H9 (cell line): ENCODE data around the gene ARID1B. TPM values are rescaled to one million over a fixed set of nuclear protein-coding genes. Genes with fewer than 3 reads are reported as not detected.
A peak's percentile ranks its signal among the peaks of the same experiment; 100 is the strongest.

Experiments used
- DNase-seq: peaks from one replicate; pipeline ENCODE4 v3.0.0-alpha.2; 2017
- H2AFZ ChIP-seq: one replicate; pipeline ENCODE4 v1.6.1; 2013; ENCODE audit warnings: mild to moderate bottlenecking, low read length, control low read depth, moderate library complexity
- H2AK5ac ChIP-seq: 2 replicates; pipeline ENCODE4 v1.6.1; 2013; ENCODE audit warnings: low read length, control low read depth, mixed read lengths; ENCODE audit not compliant: insufficient read length
- H2BK120ac ChIP-seq: one replicate; pipeline ENCODE4 v1.6.1; 2013; ENCODE audit warnings: low read depth, mild to moderate bottlenecking, low read length, control low read depth, inconsistent platforms; ENCODE audit not compliant: poor library complexity, severe bottlenecking
- H2BK12ac ChIP-seq: 2 replicates; pipeline ENCODE4 v1.6.1; 2013; ENCODE audit warnings: low read length, control low read depth, mixed read lengths, low read depth; ENCODE audit not compliant: insufficient read length
- H2BK15ac ChIP-seq: 2 replicates; pipeline ENCODE4 v1.6.1; 2013; ENCODE audit warnings: low read depth, low read length, control low read depth
- H2BK20ac ChIP-seq: one replicate; pipeline ENCODE4 v1.6.1; 2013; ENCODE audit warnings: low read depth, mild to moderate bottlenecking, low read length, control low read depth, inconsistent platforms; ENCODE audit not compliant: poor library complexity, severe bottlenecking
- H2BK5ac ChIP-seq: 2 replicates; pipeline ENCODE4 v1.6.1; 2013; ENCODE audit warnings: low read length, control low read depth, mixed read lengths; ENCODE audit not compliant: insufficient read length
- H3K14ac ChIP-seq: 2 replicates; pipeline ENCODE4 v1.6.1; 2013; ENCODE audit warnings: low read length, control low read depth; ENCODE audit not compliant: insufficient read depth
- H3K18ac ChIP-seq: 2 replicates; pipeline ENCODE4 v1.6.1; 2013; ENCODE audit warnings: low read depth, mild to moderate bottlenecking, mixed read lengths, low read length, control low read depth; ENCODE audit not compliant: insufficient read length
- H3K23ac ChIP-seq: 2 replicates; pipeline ENCODE4 v1.6.1; 2013; ENCODE audit warnings: low read length, control low read depth, mixed read lengths, low read depth; ENCODE audit not compliant: insufficient read length
- H3K23me2 ChIP-seq: 2 replicates; pipeline ENCODE4 v1.6.1; 2013; ENCODE audit warnings: low read depth, mild to moderate bottlenecking, mixed read lengths, low read length, control low read depth; ENCODE audit not compliant: insufficient read length, poor library complexity, severe bottlenecking
- H3K27ac ChIP-seq: 2 replicates; pipeline ENCODE4 v1.5.1; 2013; ENCODE audit warnings: low read length, control low read depth, mixed read lengths, low read depth; ENCODE audit not compliant: insufficient read length
- H3K27me3 ChIP-seq: 2 replicates; pipeline ENCODE4 v1.6.1; 2013; ENCODE audit warnings: low read length, control low read depth, inconsistent platforms; ENCODE audit not compliant: insufficient read depth
- H3K4ac ChIP-seq: 2 replicates; pipeline ENCODE4 v1.6.1; 2013; ENCODE audit warnings: low read depth, mild to moderate bottlenecking, control low read depth, inconsistent platforms, low read length, moderate library complexity
- H3K4me1 ChIP-seq: 2 replicates; pipeline ENCODE4 v1.6.1; 2013; ENCODE audit warnings: low read length, control low read depth, inconsistent platforms; ENCODE audit not compliant: insufficient read depth
- H3K4me2 ChIP-seq: 2 replicates; pipeline ENCODE4 v1.6.1; 2013; ENCODE audit warnings: low read length, control low read depth, mixed read lengths; ENCODE audit not compliant: insufficient read length, insufficient read depth
- H3K56ac ChIP-seq: 2 replicates; pipeline ENCODE4 v1.6.1; 2013; ENCODE audit warnings: low read depth, mild to moderate bottlenecking, mixed read lengths, low read length, control low read depth; ENCODE audit not compliant: insufficient read length
- H3K79me1 ChIP-seq: 2 replicates; pipeline ENCODE4 v1.6.1; 2013; ENCODE audit warnings: low read depth, mild to moderate bottlenecking, moderate library complexity, low read length, control low read depth, inconsistent platforms; ENCODE audit not compliant: insufficient read depth, poor library complexity, severe bottlenecking
- H3K79me2 ChIP-seq: 2 replicates; pipeline ENCODE4 v1.6.1; 2013; ENCODE audit warnings: low read length, control low read depth, inconsistent platforms; ENCODE audit not compliant: insufficient read depth
- H3K9ac ChIP-seq: 2 replicates; pipeline ENCODE4 v1.6.1; 2013; ENCODE audit warnings: low read length, control low read depth, mixed read lengths; ENCODE audit not compliant: insufficient read length; ENCODE audit errors: extremely low read depth
- H3K9me3 ChIP-seq: one replicate; pipeline ENCODE4 v1.6.1; 2013; ENCODE audit warnings: low read depth, low read length, inconsistent platforms; ENCODE audit not compliant: control insufficient read depth
- H3T11ph ChIP-seq: one replicate; pipeline ENCODE4 v1.6.1; 2013; ENCODE audit warnings: mild to moderate bottlenecking, low read length, control low read depth, inconsistent platforms
- H4K20me1 ChIP-seq: one replicate; pipeline ENCODE4 v1.6.1; 2013; ENCODE audit not compliant: control insufficient read depth, insufficient read length, insufficient read depth
- H4K5ac ChIP-seq: 2 replicates; pipeline ENCODE4 v1.6.1; 2013; ENCODE audit warnings: low read depth, mild to moderate bottlenecking, mixed read lengths, low read length, control low read depth; ENCODE audit not compliant: insufficient read length
- H4K8ac ChIP-seq: replicated peaks from 2 replicates; pipeline ENCODE4 v1.6.1; 2013; ENCODE audit warnings: low read length, control low read depth, mixed read lengths, low read depth; ENCODE audit not compliant: insufficient read length
- H4K91ac ChIP-seq: 2 replicates; pipeline ENCODE4 v1.6.1; 2013; ENCODE audit warnings: low read depth, mild to moderate bottlenecking, moderate library complexity, mixed read lengths, low read length, control low read depth; ENCODE audit not compliant: insufficient read length
- H3K27ac Mint-ChIP-seq, 3 experiments: 2 replicates in 2 of 3; 3 replicates in 1 of 3; pipeline ENCODE4 v1.8.0; 2020 to 2021; ENCODE audit warnings: mixed read lengths in 3 of 3, mild to moderate bottlenecking in 1 of 3, moderate library complexity in 1 of 3
- H3K27me3 Mint-ChIP-seq: 2 replicates; pipeline ENCODE4 v1.8.0; 2021; ENCODE audit warnings: low read depth, mild to moderate bottlenecking, moderate library complexity, mixed read lengths
- H3K36me3 Mint-ChIP-seq, 3 experiments: 2 replicates in 2 of 3; 3 replicates in 1 of 3; pipeline ENCODE4 v1.8.0; 2020 to 2021; ENCODE audit warnings: low read depth in 3 of 3, mixed read lengths in 3 of 3; ENCODE audit not compliant: insufficient read depth in 1 of 3
- H3K4me1 Mint-ChIP-seq, 2 experiments: 2 replicates each; pipeline ENCODE4 v1.8.0; 2020; ENCODE audit warnings: mixed read lengths in 2 of 2
- H3K4me3 Mint-ChIP-seq, 2 experiments: 2 replicates in 1 of 2; 3 replicates in 1 of 2; pipeline ENCODE4 v1.8.0; 2020 to 2021; ENCODE audit warnings: mild to moderate bottlenecking in 2 of 2, mixed read lengths in 2 of 2, moderate library complexity in 1 of 2
- H3K9me3 Mint-ChIP-seq, 2 experiments: 2 replicates in 1 of 2; 3 replicates in 1 of 2; pipeline ENCODE4 v1.8.0; 2020; ENCODE audit warnings: mild to moderate bottlenecking in 2 of 2, mixed read lengths in 2 of 2, moderate library complexity in 1 of 2
- CTCF ChIP-seq: fragments of 200-600 bp; sonication (generic); conservative IDR thresholded peaks from 3 replicates; pipeline ENCODE4 v1.8.0; 2021; ENCODE audit warnings: antibody characterized with exemption, mild to moderate bottlenecking
- WGBS: extraction: QIAGEN DNeasy Blood & Tissue Kit; methylation state at CpG from one replicate; pipeline ENCODE4 v1.1.7; 2013; ENCODE audit warnings: missing lambda C conversion rate, low lambda C conversion rate, mixed read lengths; ENCODE audit not compliant: insufficient read length; ENCODE audit errors: extremely low coverage; 5-methylcytosine and 5-hydroxymethylcytosine counted together
- total RNA-seq: library from RNA; stranded (reverse); gene quantifications from 2 replicates; pipeline ENCODE4 v1.2.1, GENCODE V29; 2021

Gene ARID1B
- total RNA-seq, 1 experiment from 2014 or later, result 88.2 TPM

GRCh38 chr6:156946370-156946936 is 169.3 kb downstream of the ARID1B start:
- Histone ChIP-seq H3K23me2 (no peaks in the 10 kb centered on the region), H4K8ac (no peak overlapping the region), H3K23ac (no peak overlapping the region), H3K9ac (no peak overlapping the region), H3K14ac (no peak overlapping the region), H4K5ac (no peak overlapping the region), H3K56ac (no peak overlapping the region), H2AK5ac (no peak overlapping the region), H3K79me2 (peaks cover 10% of the 10 kb centered on the region; the same call in 1 of the 2 replicates), H3K27me3 (no peaks in the 10 kb centered on the region), H2BK12ac (no peak overlapping the region), H3K4ac (no peak overlapping the region), H4K20me1 (no peaks in the 10 kb centered on the region), H2BK15ac (no peak overlapping the region), H3K9me3 (no peaks in the 10 kb centered on the region), H2AFZ (no peak overlapping the region), H2BK120ac (no peak overlapping the region), H3K18ac (no peak overlapping the region), H2BK5ac (no peak overlapping the region), H3K4me1 (peaks cover 14% of the 10 kb centered on the region), H3T11ph (no peak overlapping the region), H3K27ac (no peak overlapping the region), H2BK20ac (no peak overlapping the region), H3K4me2 (no peak overlapping the region), H3K79me1 (peaks cover 5% of the 10 kb centered on the region), H4K91ac (no peak overlapping the region)
- TF ChIP-seq CTCF, result no peak
- H3K27ac Mint-ChIP-seq, result peak overlapping the region in 1 of 3 experiments; percentile 91; a peak in 1 of 7 replicates
- H3K4me3 Mint-ChIP-seq, result no peak overlapping the region
- H3K9me3 Mint-ChIP-seq, result no peaks in the 10 kb centered on the region
- no CpG with 5 or more reads among the region's 7 CpGs for WGBS
- peaks cover 59 to 60% of the 10 kb centered on the region in 2 experiments for H3K4me1 Mint-ChIP-seq
- no peaks in the 10 kb centered on the region for H3K36me3 Mint-ChIP-seq
- DNase-seq, result no peak
- H3K27me3 Mint-ChIP-seq, result no peaks in the 10 kb centered on the region
